Ishikawa (cell line): ENCODE results near the gene CTNNA1.

Source experiments
- CEBPB ChIP-seq: IDR thresholded peaks from 2 replicates; pipeline ENCODE4 v1.6.1; 2012
- CREB1 ChIP-seq: IDR thresholded peaks from 2 replicates; pipeline ENCODE4 v1.6.1; 2012; ENCODE audit warnings: low read depth
- EGR1 ChIP-seq: IDR thresholded peaks from 2 replicates; pipeline ENCODE4 v1.6.1; 2012
- EP300 ChIP-seq: IDR thresholded peaks from 2 replicates; pipeline ENCODE4 v1.6.1; 2012; ENCODE audit warnings: borderline replicate concordance
- FOXM1 ChIP-seq: IDR thresholded peaks from 2 replicates; pipeline ENCODE4 v1.6.1; 2012; ENCODE audit warnings: low read depth, borderline replicate concordance
- NFIC ChIP-seq: IDR thresholded peaks from 2 replicates; pipeline ENCODE4 v1.6.1; 2012
- RAD21 ChIP-seq: IDR thresholded peaks from 2 replicates; pipeline ENCODE4 v1.6.1; 2012; ENCODE audit warnings: low read depth
- TAF1 ChIP-seq: IDR thresholded peaks from 2 replicates; pipeline ENCODE4 v1.6.1; 2012; ENCODE audit warnings: low read depth, mild to moderate bottlenecking
- TCF12 ChIP-seq: IDR thresholded peaks from 2 replicates; pipeline ENCODE4 v1.6.1; 2012; ENCODE audit warnings: low read depth
- TEAD4 ChIP-seq: IDR thresholded peaks from 2 replicates; pipeline ENCODE4 v1.6.1; 2012
- YY1 ChIP-seq: IDR thresholded peaks from 2 replicates; pipeline ENCODE4 v1.6.1; 2012; ENCODE audit warnings: low read depth
- ZBTB7A ChIP-seq: IDR thresholded peaks from 2 replicates; pipeline ENCODE4 v1.6.1; 2012; ENCODE audit warnings: low read depth
- TF ChIP-seq, protein P1 (sequence below): IDR thresholded peaks from 2 replicates; pipeline ENCODE4 v1.6.1; 2012
- TF ChIP-seq, protein P2 (sequence below): IDR thresholded peaks from 2 replicates; pipeline ENCODE4 v1.6.1; 2012
- TF ChIP-seq, protein P3 (sequence below): IDR thresholded peaks from 2 replicates; pipeline ENCODE4 v1.6.1; 2012; ENCODE audit warnings: low read depth, mild to moderate bottlenecking

The CTNNA1 gene

DNA sequence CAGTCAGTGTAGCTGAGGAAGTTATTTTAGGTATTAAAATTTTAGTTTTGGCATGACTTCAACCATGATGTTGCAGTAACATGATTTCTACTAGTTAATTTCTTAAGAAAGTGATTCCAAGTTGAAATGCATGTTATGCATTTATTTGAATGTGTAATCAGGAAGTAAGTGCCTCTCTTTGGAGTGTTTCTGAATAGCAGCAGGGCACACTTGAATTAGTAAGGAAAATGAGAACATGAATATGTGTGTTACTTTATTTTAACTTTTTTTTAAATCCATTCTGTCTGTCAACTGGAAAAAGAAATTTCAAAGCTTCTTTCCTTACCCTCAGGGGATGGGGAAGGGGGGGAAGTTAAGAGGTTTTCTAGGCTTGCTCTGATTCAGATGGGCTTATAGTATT lies 40.4 kb downstream of the CTNNA1 start:
- TF ChIP-seq TEAD4, result no peak
- no peak for TF ChIP-seq ZBTB7A
- no peak for TF ChIP-seq RAD21
- TF ChIP-seq EP300, result no peak
- TF ChIP-seq TCF12, result no peak
- TF ChIP-seq, protein P1, sequence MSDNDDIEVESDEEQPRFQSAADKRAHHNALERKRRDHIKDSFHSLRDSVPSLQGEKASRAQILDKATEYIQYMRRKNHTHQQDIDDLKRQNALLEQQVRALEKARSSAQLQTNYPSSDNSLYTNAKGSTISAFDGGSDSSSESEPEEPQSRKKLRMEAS, result no peak
- no peak for TF ChIP-seq TAF1
- no peak for TF ChIP-seq CEBPB
- TF ChIP-seq NFIC, result no peak
- TF ChIP-seq, protein P2, sequence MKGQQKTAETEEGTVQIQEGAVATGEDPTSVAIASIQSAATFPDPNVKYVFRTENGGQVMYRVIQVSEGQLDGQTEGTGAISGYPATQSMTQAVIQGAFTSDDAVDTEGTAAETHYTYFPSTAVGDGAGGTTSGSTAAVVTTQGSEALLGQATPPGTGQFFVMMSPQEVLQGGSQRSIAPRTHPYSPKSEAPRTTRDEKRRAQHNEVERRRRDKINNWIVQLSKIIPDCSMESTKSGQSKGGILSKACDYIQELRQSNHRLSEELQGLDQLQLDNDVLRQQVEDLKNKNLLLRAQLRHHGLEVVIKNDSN, result no peak
- no peak for TF ChIP-seq FOXM1
- no peak for TF ChIP-seq CREB1
- TF ChIP-seq, protein P3, sequence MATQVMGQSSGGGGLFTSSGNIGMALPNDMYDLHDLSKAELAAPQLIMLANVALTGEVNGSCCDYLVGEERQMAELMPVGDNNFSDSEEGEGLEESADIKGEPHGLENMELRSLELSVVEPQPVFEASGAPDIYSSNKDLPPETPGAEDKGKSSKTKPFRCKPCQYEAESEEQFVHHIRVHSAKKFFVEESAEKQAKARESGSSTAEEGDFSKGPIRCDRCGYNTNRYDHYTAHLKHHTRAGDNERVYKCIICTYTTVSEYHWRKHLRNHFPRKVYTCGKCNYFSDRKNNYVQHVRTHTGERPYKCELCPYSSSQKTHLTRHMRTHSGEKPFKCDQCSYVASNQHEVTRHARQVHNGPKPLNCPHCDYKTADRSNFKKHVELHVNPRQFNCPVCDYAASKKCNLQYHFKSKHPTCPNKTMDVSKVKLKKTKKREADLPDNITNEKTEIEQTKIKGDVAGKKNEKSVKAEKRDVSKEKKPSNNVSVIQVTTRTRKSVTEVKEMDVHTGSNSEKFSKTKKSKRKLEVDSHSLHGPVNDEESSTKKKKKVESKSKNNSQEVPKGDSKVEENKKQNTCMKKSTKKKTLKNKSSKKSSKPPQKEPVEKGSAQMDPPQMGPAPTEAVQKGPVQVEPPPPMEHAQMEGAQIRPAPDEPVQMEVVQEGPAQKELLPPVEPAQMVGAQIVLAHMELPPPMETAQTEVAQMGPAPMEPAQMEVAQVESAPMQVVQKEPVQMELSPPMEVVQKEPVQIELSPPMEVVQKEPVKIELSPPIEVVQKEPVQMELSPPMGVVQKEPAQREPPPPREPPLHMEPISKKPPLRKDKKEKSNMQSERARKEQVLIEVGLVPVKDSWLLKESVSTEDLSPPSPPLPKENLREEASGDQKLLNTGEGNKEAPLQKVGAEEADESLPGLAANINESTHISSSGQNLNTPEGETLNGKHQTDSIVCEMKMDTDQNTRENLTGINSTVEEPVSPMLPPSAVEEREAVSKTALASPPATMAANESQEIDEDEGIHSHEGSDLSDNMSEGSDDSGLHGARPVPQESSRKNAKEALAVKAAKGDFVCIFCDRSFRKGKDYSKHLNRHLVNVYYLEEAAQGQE, result no peak
- no peak for TF ChIP-seq EGR1
- no peak for TF ChIP-seq YY1

DNA sequence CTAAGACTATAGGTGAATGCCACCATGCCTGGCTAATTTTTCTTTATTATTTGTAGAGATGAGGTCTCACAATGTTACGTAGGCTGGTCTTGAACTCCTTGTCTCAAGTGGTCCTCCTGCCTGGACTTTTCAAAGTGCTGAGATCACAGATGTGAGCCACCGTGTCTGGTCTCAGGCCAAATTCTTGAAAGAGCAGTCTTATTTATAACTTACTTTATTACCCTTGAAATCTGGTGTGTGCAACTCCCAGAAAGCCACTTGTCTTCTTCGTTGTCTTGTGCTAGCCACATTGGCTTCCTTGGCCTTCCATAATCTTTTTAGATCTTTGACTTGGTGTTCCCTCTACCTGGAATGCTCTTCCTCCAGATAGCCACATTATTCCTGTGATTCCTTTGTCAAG lies 50.1 kb downstream of the CTNNA1 start:
- TF ChIP-seq, protein P3, result no peak
- TF ChIP-seq RAD21 (no peak), YY1 (no peak), NFIC (no peak), ZBTB7A (no peak), CREB1 (no peak), FOXM1 (no peak), EP300 (no peak), TCF12 (no peak), TEAD4 (no peak), TAF1 (no peak)
- TF ChIP-seq, protein P1, result no peak
- TF ChIP-seq, protein P2, result no peak

DNA sequence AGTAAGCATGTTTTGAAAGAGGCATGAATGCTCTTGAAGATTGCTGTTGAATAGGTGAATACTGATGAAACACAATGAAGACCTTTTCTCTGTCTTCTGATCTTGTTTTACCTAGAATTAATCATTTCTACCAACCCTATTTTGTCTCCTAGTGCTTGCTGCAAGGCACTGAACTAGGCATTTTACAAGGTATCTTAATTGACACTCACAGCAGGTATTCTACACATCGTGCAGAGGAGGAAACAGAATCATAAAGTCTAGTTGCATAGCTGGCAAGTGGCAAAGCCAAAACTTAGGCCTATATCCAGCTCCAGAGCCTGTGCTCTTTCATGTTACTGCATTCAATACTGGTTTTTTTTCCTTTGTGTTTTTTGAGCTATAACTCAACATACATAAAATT lies 50.7 kb downstream of the CTNNA1 start:
- TF ChIP-seq EGR1 (no peak), TAF1 (no peak), TEAD4 (no peak), EP300 (no peak), TCF12 (no peak), CEBPB (no peak), RAD21 (no peak), FOXM1 (no peak), YY1 (no peak), ZBTB7A (no peak), NFIC (no peak), CREB1 (no peak)
- TF ChIP-seq, protein P2, result no peak
- TF ChIP-seq, protein P3, result no peak
- TF ChIP-seq, protein P1, result no peak

DNA sequence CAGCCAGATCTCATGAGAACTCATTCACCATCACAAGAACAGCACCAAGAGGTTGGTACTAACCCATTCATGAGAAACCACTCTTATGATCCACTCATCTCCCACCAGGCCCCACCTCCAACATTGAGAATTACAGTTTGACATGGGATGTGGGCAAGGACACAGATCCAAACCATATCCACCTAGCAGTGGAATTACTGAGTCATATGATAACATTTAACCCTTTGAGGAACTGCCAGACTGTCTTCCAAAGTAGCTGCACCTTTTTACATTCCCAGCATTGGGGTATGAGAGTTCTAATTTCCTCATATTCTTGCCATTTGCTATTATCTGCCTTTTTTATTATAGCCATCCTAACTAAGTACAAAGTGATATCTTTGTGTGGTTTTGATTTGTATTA lies 51.9 kb downstream of the CTNNA1 start:
- no peak for TF ChIP-seq CEBPB
